ES-I3 (cell line): Measurements from ENCODE around the gene TMEM201.
A peak's percentile ranks its signal among the peaks of the same experiment; 100 is the strongest.

Experiments used
- H3K36me3 ChIP-seq: 2 replicates; pipeline ENCODE4 v1.6.1; 2013; ENCODE audit warnings: mild to moderate bottlenecking, low read length, control low read depth, moderate library complexity; ENCODE audit not compliant: insufficient read depth
- H3K4me1 ChIP-seq: 2 replicates; pipeline ENCODE4 v1.6.1; 2013; ENCODE audit warnings: mild to moderate bottlenecking, control low read depth, low read length; ENCODE audit not compliant: insufficient read depth
- H3K9ac ChIP-seq: 2 replicates; pipeline ENCODE4 v1.6.1; 2013; ENCODE audit warnings: low read depth, mild to moderate bottlenecking, low read length, moderate library complexity
- H3K9me3 ChIP-seq: 2 replicates; pipeline ENCODE4 v1.6.1; 2013; ENCODE audit warnings: mild to moderate bottlenecking, low read length, moderate library complexity; ENCODE audit not compliant: control insufficient read depth, insufficient read depth

TMEM201 gene, protein sequence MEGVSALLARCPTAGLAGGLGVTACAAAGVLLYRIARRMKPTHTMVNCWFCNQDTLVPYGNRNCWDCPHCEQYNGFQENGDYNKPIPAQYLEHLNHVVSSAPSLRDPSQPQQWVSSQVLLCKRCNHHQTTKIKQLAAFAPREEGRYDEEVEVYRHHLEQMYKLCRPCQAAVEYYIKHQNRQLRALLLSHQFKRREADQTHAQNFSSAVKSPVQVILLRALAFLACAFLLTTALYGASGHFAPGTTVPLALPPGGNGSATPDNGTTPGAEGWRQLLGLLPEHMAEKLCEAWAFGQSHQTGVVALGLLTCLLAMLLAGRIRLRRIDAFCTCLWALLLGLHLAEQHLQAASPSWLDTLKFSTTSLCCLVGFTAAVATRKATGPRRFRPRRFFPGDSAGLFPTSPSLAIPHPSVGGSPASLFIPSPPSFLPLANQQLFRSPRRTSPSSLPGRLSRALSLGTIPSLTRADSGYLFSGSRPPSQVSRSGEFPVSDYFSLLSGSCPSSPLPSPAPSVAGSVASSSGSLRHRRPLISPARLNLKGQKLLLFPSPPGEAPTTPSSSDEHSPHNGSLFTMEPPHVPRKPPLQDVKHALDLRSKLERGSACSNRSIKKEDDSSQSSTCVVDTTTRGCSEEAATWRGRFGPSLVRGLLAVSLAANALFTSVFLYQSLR

DNA sequence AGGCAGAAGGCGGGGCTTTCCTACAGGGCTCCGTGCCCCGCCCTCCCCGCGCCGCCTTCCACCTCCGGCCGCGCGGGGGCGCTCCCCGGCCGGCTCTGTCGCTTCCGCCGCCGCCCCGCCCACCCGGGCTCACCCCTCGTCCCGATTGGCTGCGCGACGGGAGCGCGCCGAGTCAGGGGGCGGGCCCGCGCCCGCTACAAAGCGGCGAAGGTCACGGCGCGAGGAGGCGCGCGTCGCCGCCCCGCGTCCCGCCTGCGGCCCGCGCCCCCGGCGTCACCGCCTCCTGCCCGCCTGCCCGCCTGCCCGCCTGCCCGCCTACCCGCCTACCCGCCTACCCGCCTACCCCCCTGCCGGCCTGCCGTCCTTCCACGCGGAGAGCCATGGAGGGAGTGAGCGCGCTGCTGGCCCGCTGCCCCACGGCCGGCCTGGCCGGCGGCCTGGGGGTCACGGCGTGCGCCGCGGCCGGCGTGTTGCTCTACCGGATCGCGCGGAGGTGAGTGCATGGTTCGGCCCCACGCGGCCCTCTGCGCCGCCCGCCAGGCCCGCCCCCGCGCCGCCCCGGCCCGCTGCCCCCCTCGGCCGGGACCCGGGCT is at the start of gene TMEM201:
TMEM201 (plus strand) TSS at position 361 of the 593 bp plus-strand sequence; CDS start at position 381, 20 bp downstream.
- Histone ChIP-seq H3K9ac (peak within 1 kb of the TSS; percentile 64), H3K36me3 (no peaks in the 10 kb centered on the region), H3K4me1 (peaks cover 32% of the 10 kb centered on the region; the same call in 1 of the 2 replicates), H3K9me3 (no peaks in the 10 kb centered on the region)

DNA sequence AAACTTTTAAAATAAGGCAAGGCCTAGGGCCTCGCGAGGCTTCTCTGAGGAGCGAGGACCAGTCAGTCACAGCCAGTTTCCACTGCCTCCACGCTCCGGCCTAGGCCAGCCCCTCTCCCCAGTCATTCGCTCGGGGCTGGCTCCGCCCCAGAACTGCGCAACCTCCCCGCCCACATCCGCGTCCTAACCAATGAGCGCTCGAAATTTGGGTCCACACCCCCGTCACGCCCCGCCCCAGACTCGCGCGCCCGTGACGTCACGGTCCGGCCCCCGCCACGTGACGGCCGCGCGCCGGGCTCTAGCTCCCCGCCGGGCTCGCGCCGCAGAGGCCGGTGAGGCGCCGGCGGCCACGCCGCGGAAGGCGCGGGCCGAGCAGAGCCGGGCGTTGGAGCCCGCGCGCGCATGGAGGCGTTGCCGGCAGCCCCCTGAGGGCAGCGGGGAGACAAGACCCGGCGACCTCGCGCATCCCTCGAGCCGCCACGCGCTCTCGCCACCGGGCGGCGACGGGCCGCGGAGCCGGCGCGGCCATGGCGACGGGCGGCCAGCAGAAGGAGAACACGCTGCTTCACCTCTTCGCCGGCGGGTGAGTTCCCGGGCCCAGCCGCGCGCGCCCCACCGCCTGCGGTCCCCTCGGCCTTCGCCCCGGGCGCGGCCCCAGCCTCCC is 49.4 kb upstream of the TMEM201 start, which contains the start of gene SLC25A33:
SLC25A33 (plus strand) TSS at position 301 of the 664 bp plus-strand sequence; CDS start at position 528, 227 bp downstream.
- H3K9me3 ChIP-seq = no peaks in the 10 kb centered on the region
- no peaks in the 10 kb centered on the region for H3K36me3 ChIP-seq
- H3K4me1 ChIP-seq = peaks cover 3% of the 10 kb centered on the region; the same call in 1 of the 2 replicates
- peak within 1 kb of the TSS; percentile 83 for H3K9ac ChIP-seq

DNA sequence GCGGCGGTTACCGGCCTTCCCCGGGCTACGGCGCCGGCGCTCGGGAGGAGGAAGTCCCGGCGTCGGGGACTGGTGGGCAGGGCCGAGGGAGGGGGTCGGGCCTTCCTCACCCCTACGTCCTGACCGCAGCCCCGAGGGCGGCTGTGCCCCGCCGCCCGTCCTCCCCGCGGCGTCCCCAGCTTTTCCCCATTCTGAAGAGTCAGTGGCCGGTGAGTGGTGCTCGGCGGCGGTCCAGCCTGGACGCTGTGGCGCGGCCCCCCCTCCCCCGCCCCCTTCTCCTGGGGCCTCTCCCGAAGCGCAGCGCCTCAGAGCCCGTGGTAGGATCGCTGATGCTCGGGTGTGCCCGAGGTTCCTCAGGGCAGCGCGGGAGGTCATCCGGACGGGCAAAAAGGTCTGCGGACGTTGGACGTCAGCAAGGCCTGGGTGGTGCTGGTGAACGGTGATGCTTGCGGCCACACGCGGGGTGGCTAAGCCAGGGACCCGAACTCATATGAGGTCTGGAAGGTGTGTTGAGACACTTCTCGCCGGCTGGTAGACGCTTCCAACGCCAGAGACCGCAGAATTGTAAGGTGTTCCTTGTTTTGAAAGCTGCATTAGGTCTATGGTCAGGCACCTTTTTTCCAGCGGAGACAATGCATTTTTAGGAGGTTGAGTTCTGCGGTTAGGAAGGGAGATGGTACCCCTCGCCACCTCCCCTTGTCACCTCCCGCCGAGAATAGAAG is 48.7 kb upstream of the TMEM201 start:
- H3K9ac ChIP-seq = peak overlapping the region; percentile 83
- H3K9me3 ChIP-seq = no peaks in the 10 kb centered on the region
- peaks cover 3% of the 10 kb centered on the region; the same call in 1 of the 2 replicates for H3K4me1 ChIP-seq
- H3K36me3 ChIP-seq = no peaks in the 10 kb centered on the region

DNA sequence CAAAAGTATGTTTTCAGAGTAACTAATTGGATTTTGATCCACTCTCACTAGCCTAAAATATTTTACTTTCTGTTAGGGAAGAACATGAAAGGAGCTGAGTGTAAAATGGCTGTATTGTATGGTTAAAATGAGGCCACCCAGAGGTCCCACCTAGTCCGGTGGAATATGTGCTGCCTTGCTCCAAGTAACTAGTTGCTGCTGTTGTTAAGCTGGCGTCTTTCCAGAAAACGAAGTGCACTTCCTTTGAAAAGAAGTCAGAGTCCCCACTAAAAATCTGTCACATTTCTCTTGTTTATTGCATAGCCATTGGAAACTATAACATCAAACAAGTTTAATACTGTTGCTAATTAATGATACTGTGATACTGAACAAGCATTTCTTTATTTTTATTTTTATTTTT is 46.3 kb upstream of the TMEM201 start:
- Histone ChIP-seq H3K9me3 (no peaks in the 10 kb centered on the region), H3K9ac (no peak overlapping the region), H3K4me1 (peaks cover 3% of the 10 kb centered on the region; the same call in 1 of the 2 replicates), H3K36me3 (no peaks in the 10 kb centered on the region)

DNA sequence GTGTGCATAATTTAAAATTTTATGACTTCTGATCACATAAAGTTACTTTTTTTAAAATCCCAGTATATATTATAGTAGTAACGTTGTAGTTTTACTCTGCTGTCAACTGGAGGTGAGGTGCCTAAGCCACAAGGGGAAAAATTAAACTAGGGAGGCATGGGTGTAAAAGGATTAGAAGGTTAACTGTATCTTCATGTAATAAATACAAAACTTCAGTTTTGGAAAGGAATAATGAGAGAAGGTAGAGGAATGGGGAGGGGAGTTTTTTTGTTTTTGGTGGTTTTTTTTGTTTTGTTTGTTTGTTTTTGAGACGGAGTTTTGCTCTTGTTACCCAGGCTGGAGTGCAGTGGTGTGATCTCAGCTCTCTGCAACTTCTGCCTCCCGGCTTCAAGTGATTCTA is 43.8 kb upstream of the TMEM201 start:
- H3K4me1 ChIP-seq = no peaks in the 10 kb centered on the region
- no peak overlapping the region for H3K9ac ChIP-seq
- no peaks in the 10 kb centered on the region for H3K36me3 ChIP-seq
- no peaks in the 10 kb centered on the region for H3K9me3 ChIP-seq

DNA sequence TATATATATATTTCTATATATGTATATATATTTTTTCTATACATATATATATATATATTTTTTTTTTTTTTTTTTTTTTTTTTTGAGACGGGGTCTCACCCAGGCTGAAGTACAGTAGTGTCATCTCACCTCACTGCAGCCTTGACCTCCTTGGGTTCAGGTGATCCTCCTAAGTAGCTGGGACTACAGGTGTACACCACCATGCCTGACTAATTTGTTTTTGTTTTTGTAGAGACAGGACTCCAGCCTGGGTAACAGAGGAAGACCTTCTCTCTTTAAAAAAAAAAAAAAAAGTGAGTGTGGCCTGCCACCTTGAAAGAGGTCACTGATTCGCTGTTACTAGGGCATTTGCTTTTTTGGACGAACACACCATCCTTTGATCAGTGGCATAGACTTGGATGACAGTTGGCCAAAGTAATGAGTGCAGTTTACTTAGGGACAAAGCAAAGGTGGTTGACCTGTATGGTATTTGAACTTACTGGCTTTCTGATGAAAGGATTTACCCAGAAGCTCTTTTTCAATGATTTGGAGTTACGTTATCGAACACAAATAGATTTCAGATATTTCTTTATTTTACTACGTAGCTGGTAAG is 38.7 kb upstream of the TMEM201 start:
- no peaks in the 10 kb centered on the region for H3K4me1 ChIP-seq
- H3K9me3 ChIP-seq = no peaks in the 10 kb centered on the region
- no peaks in the 10 kb centered on the region; the same call in 1 of the 2 replicates for H3K36me3 ChIP-seq
- H3K9ac ChIP-seq = no peak overlapping the region

DNA sequence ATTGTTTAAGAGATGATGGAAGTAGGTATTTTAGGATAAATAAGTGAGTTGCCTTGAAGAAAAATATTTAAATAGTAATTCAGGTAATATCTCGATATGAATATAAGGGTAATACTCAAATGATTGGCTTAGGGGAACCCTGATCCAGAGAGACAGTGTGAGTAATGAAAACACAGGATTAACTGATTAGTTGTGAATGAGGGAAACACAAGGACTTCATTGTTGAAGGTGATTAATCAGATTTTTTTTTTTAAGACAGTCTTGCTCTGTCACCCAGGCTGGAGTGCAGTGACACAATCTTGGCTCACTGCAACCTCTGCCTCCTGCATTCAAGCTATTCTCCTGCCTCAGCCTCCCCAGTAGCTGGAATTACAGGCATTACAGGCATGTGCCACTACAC is 36.7 kb upstream of the TMEM201 start:
- H3K4me1 ChIP-seq = no peaks in the 10 kb centered on the region
- H3K9ac ChIP-seq = no peak overlapping the region
- no peaks in the 10 kb centered on the region; the same call in 1 of the 2 replicates for H3K36me3 ChIP-seq
- no peaks in the 10 kb centered on the region for H3K9me3 ChIP-seq

DNA sequence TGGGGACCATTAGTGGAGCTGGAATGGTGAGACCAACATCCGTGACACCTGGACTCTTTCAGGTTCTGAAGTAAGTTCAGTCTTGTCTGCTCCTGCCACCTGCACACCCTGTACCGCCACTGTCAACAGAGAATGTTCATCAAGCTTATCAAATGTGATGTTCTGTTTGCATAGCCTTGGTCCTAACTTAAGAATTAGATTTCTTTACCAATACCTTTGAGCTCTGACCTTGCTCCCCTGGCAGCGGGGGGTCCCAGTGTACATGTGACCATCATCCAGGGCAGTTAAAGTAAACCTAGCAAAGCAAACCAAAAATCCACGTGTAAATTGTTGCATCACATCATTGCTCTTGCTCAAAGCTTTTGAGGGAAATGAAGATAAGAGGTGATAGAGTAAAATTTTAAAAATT is 35.0 kb upstream of the TMEM201 start:
- Histone ChIP-seq H3K36me3 (no peaks in the 10 kb centered on the region; the same call in 1 of the 2 replicates), H3K4me1 (0 out of 2 replicates have a peak, but pooled peaks cover 2% of the 10 kb centered on the region), H3K9ac (no peak overlapping the region), H3K9me3 (no peaks in the 10 kb centered on the region)

DNA sequence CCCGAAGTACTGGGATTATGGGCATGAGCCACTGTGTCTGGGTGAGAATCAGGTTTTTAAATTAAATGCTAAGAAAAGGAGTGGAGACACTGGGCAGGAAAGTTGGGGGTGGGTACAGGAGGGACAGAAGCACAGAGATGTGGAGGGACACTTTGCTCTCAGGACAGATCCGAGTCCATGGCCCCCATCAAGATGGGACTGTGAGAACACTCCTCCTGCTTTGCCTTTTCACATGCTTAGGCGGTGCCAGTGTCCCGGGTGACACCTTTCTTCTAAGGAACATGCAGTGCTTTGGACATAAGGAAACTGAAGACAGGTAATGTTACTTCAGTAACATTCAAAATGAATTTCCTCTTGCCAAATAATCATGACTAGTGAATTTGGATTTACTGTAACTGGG is 32.8 kb upstream of the TMEM201 start:
- H3K36me3 ChIP-seq = no peaks in the 10 kb centered on the region; the same call in 1 of the 2 replicates
- H3K9ac ChIP-seq = no peak overlapping the region
- no peaks in the 10 kb centered on the region for H3K9me3 ChIP-seq
- H3K4me1 ChIP-seq = 0 out of 2 replicates have a peak, but pooled peaks cover 3% of the 10 kb centered on the region

DNA sequence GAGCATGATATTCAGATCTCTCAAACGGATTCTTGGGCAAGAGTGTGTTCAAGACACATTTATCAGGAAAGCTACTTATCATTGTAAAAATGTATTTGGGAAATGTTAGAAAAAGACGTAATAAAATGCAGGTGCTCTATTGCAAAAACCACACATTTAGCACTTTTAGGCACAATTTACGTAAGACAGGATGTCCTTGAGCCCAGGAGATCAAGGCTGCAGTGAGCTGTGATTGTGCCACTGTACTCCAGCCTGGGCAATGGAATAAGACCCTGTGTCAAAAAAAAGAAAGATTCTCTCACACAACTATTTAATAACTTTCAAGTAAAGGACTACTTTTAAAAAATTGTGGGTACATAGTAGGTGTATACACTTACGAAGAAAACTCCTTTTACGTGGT is 31.1 kb upstream of the TMEM201 start:
- Histone ChIP-seq H3K36me3 (no peaks in the 10 kb centered on the region; the same call in 1 of the 2 replicates), H3K9me3 (no peaks in the 10 kb centered on the region), H3K9ac (no peak overlapping the region), H3K4me1 (0 out of 2 replicates have a peak, but pooled peaks cover 3% of the 10 kb centered on the region)

DNA sequence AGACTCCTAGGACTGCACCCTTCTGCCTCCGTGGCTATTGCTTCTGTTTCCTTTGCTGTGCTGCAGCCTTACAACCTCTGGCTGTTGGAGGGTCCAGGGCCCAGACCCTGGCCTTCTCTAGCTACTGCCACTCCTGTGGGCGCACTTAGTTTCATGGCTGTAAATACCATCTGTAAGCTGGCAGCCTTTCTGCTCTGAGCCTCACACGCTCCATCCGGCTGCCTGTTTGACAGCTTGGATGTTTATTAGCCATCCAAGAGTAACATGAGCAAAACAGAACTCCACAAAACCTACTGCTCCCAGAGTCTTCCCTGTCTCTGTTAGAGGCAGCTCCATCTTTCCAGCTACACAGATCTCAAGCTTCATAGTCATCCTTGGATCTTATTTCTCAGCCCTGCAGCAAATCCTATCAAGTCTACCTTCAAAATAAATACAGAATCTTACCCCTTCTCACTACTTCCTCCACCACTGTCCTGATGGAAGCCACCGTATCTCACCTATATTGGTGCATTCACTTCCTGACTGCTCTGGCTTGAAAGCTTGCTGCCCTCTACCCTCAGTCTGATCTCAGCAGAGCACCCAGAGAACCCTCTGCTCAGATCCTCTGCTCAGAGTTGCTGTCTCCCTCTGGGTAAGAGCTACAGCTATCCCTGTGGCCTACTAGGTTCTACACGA is 30.3 kb upstream of the TMEM201 start:
- no peaks in the 10 kb centered on the region; the same call in 1 of the 2 replicates for H3K36me3 ChIP-seq
- 0 out of 2 replicates have a peak, but pooled peaks cover 3% of the 10 kb centered on the region for H3K4me1 ChIP-seq
- H3K9ac ChIP-seq = no peak overlapping the region
- H3K9me3 ChIP-seq = no peaks in the 10 kb centered on the region

DNA sequence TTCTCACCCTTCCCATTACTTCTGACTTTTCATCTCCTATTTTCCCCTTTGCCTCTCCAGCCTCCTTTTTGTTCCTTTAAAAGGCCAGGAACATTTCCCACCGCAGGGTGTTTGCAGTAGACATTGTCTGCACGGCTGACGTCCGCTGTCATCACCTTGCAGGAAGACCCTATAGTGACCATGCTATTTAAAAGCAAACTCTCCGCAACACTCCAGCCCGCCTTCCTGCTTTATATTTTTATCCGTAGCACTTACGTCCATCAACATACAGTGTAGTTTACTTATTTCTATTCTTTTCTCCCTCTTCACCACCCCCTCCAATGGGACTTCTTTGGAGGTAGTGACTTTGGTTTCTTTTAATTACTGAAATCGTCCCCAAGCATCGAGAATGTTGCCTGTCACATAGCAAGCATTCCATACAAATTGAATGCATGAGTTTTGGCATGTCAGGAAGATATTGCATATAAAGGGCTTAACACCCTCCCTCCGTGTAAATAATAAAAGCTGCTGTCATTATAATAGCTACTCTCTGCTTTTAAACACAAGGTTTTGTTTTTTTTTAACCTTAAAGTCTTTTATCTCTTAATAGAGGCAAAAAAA is 29.7 kb upstream of the TMEM201 start:
- no peaks in the 10 kb centered on the region for H3K9me3 ChIP-seq
- 0 out of 2 replicates have a peak, but pooled peaks cover 3% of the 10 kb centered on the region for H3K4me1 ChIP-seq
- H3K36me3 ChIP-seq = no peaks in the 10 kb centered on the region; the same call in 1 of the 2 replicates
- H3K9ac ChIP-seq = no peak overlapping the region
